Trophoblast cell (in vitro differentiated cells and primary cell): Measurements from ENCODE around the gene MFRP.

Source experiments
- DNase-seq, 2 donors: peaks; one replicate each; pipeline ENCODE4 v3.0.0-alpha.2; 2016
- H2AFZ ChIP-seq: 2 replicates; pipeline ENCODE4 v1.6.1; 2013; ENCODE audit warnings: low read length, moderate library complexity, mild to moderate bottlenecking; ENCODE audit not compliant: insufficient read depth, poor library complexity
- H2AK5ac ChIP-seq: 2 replicates; pipeline ENCODE4 v1.6.1; 2013; ENCODE audit warnings: mild to moderate bottlenecking, low read length
- H2BK120ac ChIP-seq: 2 replicates; pipeline ENCODE4 v1.6.1; 2013; ENCODE audit warnings: low read length, mild to moderate bottlenecking, moderate library complexity; ENCODE audit not compliant: insufficient read depth, poor library complexity
- H2BK12ac ChIP-seq: 2 replicates; pipeline ENCODE4 v1.6.1; 2013; ENCODE audit warnings: mild to moderate bottlenecking, low read length, moderate library complexity
- H2BK5ac ChIP-seq: 2 replicates; pipeline ENCODE4 v1.6.1; 2013; ENCODE audit warnings: low read length, low read depth, moderate library complexity, mild to moderate bottlenecking; ENCODE audit not compliant: poor library complexity
- H3K14ac ChIP-seq: 2 replicates; pipeline ENCODE4 v1.6.1; 2013; ENCODE audit warnings: mild to moderate bottlenecking, low read length
- H3K18ac ChIP-seq: 2 replicates; pipeline ENCODE4 v1.6.1; 2013; ENCODE audit warnings: mild to moderate bottlenecking, low read length
- H3K23ac ChIP-seq: 2 replicates; pipeline ENCODE4 v1.6.1; 2013; ENCODE audit warnings: low read length
- H3K27ac ChIP-seq: 2 replicates; pipeline ENCODE4 v1.5.1; 2013; ENCODE audit warnings: low read depth, mild to moderate bottlenecking, inconsistent platforms, low read length, moderate library complexity
- H3K27me3 ChIP-seq: 2 replicates; pipeline ENCODE4 v1.6.1; 2013; ENCODE audit warnings: inconsistent platforms, mild to moderate bottlenecking, low read length, moderate library complexity; ENCODE audit not compliant: insufficient read depth
- H3K36me3 ChIP-seq, 2 experiments: 1 replicate in 1 of 2; 2 replicates in 1 of 2; pipeline ENCODE4 v1.6.1; 2013; ENCODE audit warnings: low read length in 2 of 2, mild to moderate bottlenecking in 2 of 2, moderate library complexity in 1 of 2; ENCODE audit not compliant: insufficient read depth in 2 of 2, control insufficient read depth in 1 of 2
- H3K4ac ChIP-seq: 2 replicates; pipeline ENCODE4 v1.6.1; 2013; ENCODE audit warnings: low read depth, mild to moderate bottlenecking, low read length, moderate library complexity
- H3K4me1 ChIP-seq, 2 experiments: 1 replicate in 1 of 2; 2 replicates in 1 of 2; pipeline ENCODE4 v1.6.1; 2013; ENCODE audit warnings: low read length in 2 of 2, mild to moderate bottlenecking in 2 of 2, moderate library complexity in 1 of 2; ENCODE audit not compliant: insufficient read depth in 2 of 2, control insufficient read depth in 1 of 2
- H3K4me2 ChIP-seq: 2 replicates; pipeline ENCODE4 v1.6.1; 2013; ENCODE audit warnings: inconsistent platforms, mild to moderate bottlenecking, low read length, moderate library complexity
- H3K4me3 ChIP-seq: 2 replicates; pipeline ENCODE4 v1.5.1; 2013; ENCODE audit warnings: mild to moderate bottlenecking, low read depth, low read length, inconsistent platforms
- H3K79me1 ChIP-seq: one replicate; pipeline ENCODE4 v1.6.1; 2013; ENCODE audit warnings: low read length
- H3K79me2 ChIP-seq: 2 replicates; pipeline ENCODE4 v1.6.1; 2013; ENCODE audit warnings: low read length, mild to moderate bottlenecking; ENCODE audit not compliant: control insufficient read depth, insufficient read depth, poor library complexity
- H3K9ac ChIP-seq: 2 replicates; pipeline ENCODE4 v1.6.1; 2013; ENCODE audit warnings: mild to moderate bottlenecking, low read length
- H3K9me3 ChIP-seq: 2 replicates; pipeline ENCODE4 v1.6.1; 2013; ENCODE audit warnings: low read depth, mild to moderate bottlenecking, control low read depth, inconsistent platforms, low read length; ENCODE audit not compliant: insufficient read depth
- H4K12ac ChIP-seq: 2 replicates; pipeline ENCODE4 v1.6.1; 2013; ENCODE audit warnings: low read depth, mild to moderate bottlenecking, low read length, moderate library complexity
- H4K8ac ChIP-seq: 2 replicates; pipeline ENCODE4 v1.6.1; 2013; ENCODE audit warnings: low read depth, mild to moderate bottlenecking, low read length, moderate library complexity
- H4K91ac ChIP-seq: one replicate; pipeline ENCODE4 v1.6.1; 2013; ENCODE audit warnings: low read depth, mild to moderate bottlenecking, low read length, moderate library complexity
- WGBS: extraction: QIAGEN DNeasy Blood & Tissue Kit; methylation state at CpG from one replicate; pipeline ENCODE4 v1.1.7; 2013; ENCODE audit warnings: missing lambda C conversion rate; ENCODE audit not compliant: insufficient read length, insufficient coverage; ENCODE audit errors: extremely low coverage; 5-methylcytosine and 5-hydroxymethylcytosine counted together

MFRP gene

GRCh38 chr11:119317592-119318239 is 28.8 kb downstream of the MFRP start:
- Histone ChIP-seq H3K4me1 (peaks cover 60 to 61% of the 10 kb centered on the region in 2 experiments), H3K23ac (no peak overlapping the region), H3K79me1 (peaks cover 49% of the 10 kb centered on the region), H4K12ac (peak overlapping the region; percentile 50), H3K18ac (peak overlapping the region; percentile 5), H3K4me3 (no peak overlapping the region), H2AFZ (peak overlapping the region; percentile 40), H2BK120ac (peak overlapping the region; percentile 73), H3K4ac (peak overlapping the region; percentile 31), H3K4me2 (peak overlapping the region; percentile 54), H3K36me3 (peaks cover 11 to 13% of the 10 kb centered on the region in 2 experiments), H2BK12ac (peak overlapping the region; percentile 7), H2AK5ac (peak overlapping the region; percentile 49), H3K14ac (peak overlapping the region; percentile 67), H4K91ac (peak overlapping the region; percentile 57), H2BK5ac (peak overlapping the region; percentile 38), H3K9me3 (no peaks in the 10 kb centered on the region), H3K27ac (peak overlapping the region; percentile 91), H4K8ac (peak overlapping the region; percentile 44), H3K79me2 (peaks cover 5% of the 10 kb centered on the region), H3K9ac (no peak overlapping the region), H3K27me3 (peaks cover 6% of the 10 kb centered on the region)
- DNase-seq: peak; percentile 80 to 90
- WGBS: no CpG with 5 or more reads among the region's 14 CpGs

- peak within 1 kb of the TSS; percentile 44 for H4K8ac ChIP-seq
- WGBS: no CpG with 5 or more reads among the region's 74 CpGs
- peak in 1 of 2 donors; percentile 65 for DNase-seq
- H2BK12ac ChIP-seq: peak within 1 kb of the TSS; percentile 31
- peak within 1 kb of the TSS; percentile 31 for H3K4ac ChIP-seq
- peak within 1 kb of the TSS; percentile 17 for H4K12ac ChIP-seq
- H3K79me1 ChIP-seq: peaks cover 49% of the 10 kb centered on the region
- H3K9ac ChIP-seq: peak within 1 kb of the TSS; percentile 68
- peak within 1 kb of the TSS; percentile 87 for H3K4me3 ChIP-seq
- H3K9me3 ChIP-seq: no peaks in the 10 kb centered on the region
- H3K23ac ChIP-seq: no peak within 1 kb of the TSS
- H3K4me1 ChIP-seq: peaks cover 60 to 61% of the 10 kb centered on the region in 2 experiments
- H3K36me3 ChIP-seq: peaks cover 19 to 21% of the 10 kb centered on the region in 2 experiments
- H2AFZ ChIP-seq: peak within 1 kb of the TSS; percentile 40
- H3K4me2 ChIP-seq: peak within 1 kb of the TSS; percentile 97
- H2AK5ac ChIP-seq: peak within 1 kb of the TSS; percentile 60
- peak within 1 kb of the TSS; percentile 83 for H3K14ac ChIP-seq
- peak within 1 kb of the TSS; percentile 57 for H4K91ac ChIP-seq
- H2BK5ac ChIP-seq: no peak within 1 kb of the TSS
- H3K79me2 ChIP-seq: peaks cover 5% of the 10 kb centered on the region
- H2BK120ac ChIP-seq: peak within 1 kb of the TSS; percentile 73
- peak within 1 kb of the TSS; percentile 42 for H3K18ac ChIP-seq
- peaks cover 6% of the 10 kb centered on the region for H3K27me3 ChIP-seq
- peak within 1 kb of the TSS; percentile 91 for H3K27ac ChIP-seq
These were observed 29.5 kb downstream of the MFRP start, which contains the start of gene MCAM for GRCh38 chr11:119316729-119317591. TSS of gene MCAM (minus strand) at chr11:119317130. CDS start at chr11:119317101, 29 bp downstream.

- peak overlapping the region; percentile 41 for H3K14ac ChIP-seq
- H4K8ac ChIP-seq: peak overlapping the region; percentile 39
- H3K23ac ChIP-seq: no peak overlapping the region
- peaks cover 26 to 28% of the 10 kb centered on the region in 2 experiments for H3K36me3 ChIP-seq
- H2AFZ ChIP-seq: peak overlapping the region; percentile 39
- H3K4me1 ChIP-seq: peaks cover 55 to 57% of the 10 kb centered on the region in 2 experiments
- H3K4me2 ChIP-seq: peak overlapping the region; percentile 97
- peaks cover 43% of the 10 kb centered on the region for H3K79me1 ChIP-seq
- peak overlapping the region; percentile 41 for H4K91ac ChIP-seq
- no peak overlapping the region for H3K27ac ChIP-seq
- H2BK120ac ChIP-seq: peak overlapping the region; percentile 43
- DNase-seq: peak in 1 of 2 donors; percentile 43
- H3K4ac ChIP-seq: peak overlapping the region; percentile 21
- no peak overlapping the region for H2BK5ac ChIP-seq
- H3K9me3 ChIP-seq: no peaks in the 10 kb centered on the region
- H3K9ac ChIP-seq: peak overlapping the region; percentile 24
- peak overlapping the region; percentile 60 for H2AK5ac ChIP-seq
- WGBS: no CpG with 5 or more reads among the region's 46 CpGs
- H3K18ac ChIP-seq: peak overlapping the region; percentile 42
- H4K12ac ChIP-seq: peak overlapping the region; percentile 13
- peak overlapping the region; percentile 31 for H2BK12ac ChIP-seq
- H3K4me3 ChIP-seq: peak overlapping the region; percentile 87
- peaks cover 6% of the 10 kb centered on the region for H3K27me3 ChIP-seq
- H3K79me2 ChIP-seq: peaks cover 4% of the 10 kb centered on the region
These were observed 30.3 kb downstream of the MFRP start for GRCh38 chr11:119316016-119316728.
